ENCODE data around the gene CYTH1.

CYTH1 gene

DNA sequence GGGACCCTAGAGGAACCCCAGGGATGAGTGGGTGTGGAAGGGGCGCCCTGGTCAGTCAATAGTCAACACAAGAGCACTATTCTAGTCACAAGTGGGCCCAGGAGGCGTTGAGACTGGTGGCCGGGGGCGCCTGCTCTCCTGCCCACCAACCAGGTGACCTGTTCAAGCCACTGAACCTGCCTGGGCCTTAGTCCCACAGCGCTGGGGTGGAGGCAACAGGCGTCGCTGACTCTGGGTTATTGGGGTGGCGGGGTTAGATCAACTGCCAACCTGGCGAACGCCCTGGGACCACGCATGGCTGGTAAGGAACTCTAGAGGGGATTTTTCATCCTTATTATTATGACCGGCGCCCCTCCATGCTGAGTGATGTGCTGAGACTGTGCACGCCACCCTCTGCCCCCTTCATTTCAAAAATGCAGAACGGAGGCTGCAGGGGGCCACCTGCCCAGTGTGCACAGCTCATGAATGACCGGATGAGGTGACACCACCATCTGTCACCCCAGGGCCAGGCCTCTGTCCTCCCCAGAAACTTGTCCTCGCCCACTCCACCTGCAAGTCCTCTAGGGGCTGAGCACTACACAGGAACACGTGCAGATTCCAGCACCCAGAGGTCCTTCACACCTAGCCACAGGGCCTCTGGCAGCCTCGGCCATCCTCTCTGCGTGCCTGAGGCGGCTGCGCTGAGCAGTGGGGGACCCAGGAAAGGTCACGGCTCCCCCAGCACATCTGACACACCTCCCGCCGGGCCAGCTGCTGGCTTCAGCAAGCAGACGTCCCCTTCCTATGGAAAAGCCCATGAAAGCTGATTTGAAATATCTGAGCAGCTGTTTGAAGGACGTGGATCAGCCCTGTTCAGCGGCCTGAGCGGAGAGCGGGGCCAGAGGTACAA lies 153.3 kb downstream of the CYTH1 start:
- H3K4me3 ChIP-seq (ENCODE audit: low read length): no peak overlapping the region
- no peak for DNase-seq (ENCODE audit: low read depth)
- TF ChIP-seq CTCF (IDR thresholded peaks at IDR 0.05; ENCODE audit: insufficient read depth, low read depth, low read length, missing control alignments): no peak

- no peak overlapping the region for H3K4me3 ChIP-seq (ENCODE audit: low read length)
- DNase-seq (ENCODE audit: low read depth): no peak
- TF ChIP-seq CTCF (IDR thresholded peaks at IDR 0.05; ENCODE audit: insufficient read depth, low read depth, low read length, missing control alignments): no peak
These were observed 157.5 kb downstream of the CYTH1 start for GRCh38 chr17:78624324-78625151.

All from epithelial cell of esophagus (primary cell).